Tibial artery (tissue), 4 donors: ENCODE data around the gene AOAH.

Source experiments
- DNase-seq, 2 donors: peaks; one replicate each; pipeline ENCODE4 v3.0.0-alpha.2; 2019
- H3K27ac ChIP-seq, 2 donors: fragments of 200-600 bp; sonication (generic) in 1 of 2; 1 replicate in 1 of 2; 2 replicates in 1 of 2; pipeline ENCODE4 v1.5.1; 2018 to 2019; ENCODE audit warnings: mild to moderate bottlenecking in 1 of 2
- H3K27me3 ChIP-seq, 2 donors: fragments of 200-600 bp; sonication (generic) in 1 of 2; one replicate each; pipeline versions ENCODE4 v1.5.1 to v1.6.0; 2016 to 2019
- H3K36me3 ChIP-seq, 3 donors: fragments of 200-600 bp; sonication (generic) in 2 of 3; one replicate each; pipeline ENCODE4 v1.5.1; 2016 to 2019; ENCODE audit warnings: mild to moderate bottlenecking in 2 of 3
- H3K4me1 ChIP-seq, 4 donors: fragments of 200-600 bp; sonication (generic) in 2 of 4; 1 replicate in 3 of 4; 2 replicates in 1 of 4; pipeline ENCODE4 v1.5.1; 2016 to 2019
- H3K4me3 ChIP-seq, 2 donors: fragments of 200-600 bp; sonication (generic) in 1 of 2; 1 replicate in 1 of 2; 2 replicates in 1 of 2; pipeline ENCODE4 v1.5.1; 2018 to 2019; ENCODE audit warnings: mild to moderate bottlenecking in 2 of 2
- H3K9me3 ChIP-seq, 3 donors: fragments of 200-600 bp; sonication (generic) in 1 of 3; one replicate each; pipeline ENCODE4 v1.5.1; 2016 to 2019
- CTCF ChIP-seq, 2 experiments: fragments of 200-600 bp in 1 of 2; fragments of 450-650 bp in 1 of 2; IDR thresholded peaks; one replicate each; pipeline ENCODE4 v1.5.1; 2017 to 2019; ENCODE audit warnings: antibody characterized with exemption in 2 of 2, mild to moderate bottlenecking in 1 of 2, moderate library complexity in 1 of 2
- intact Hi-C: fragments of 100-400 bp; cut with DNase I; formaldehyde crosslinking; loops from one replicate; pipeline ENCODE4 v1.15.0; 2023; ENCODE audit warnings: low total_unique reads

The AOAH gene

GRCh38 chr7:36736090-36736898, 12.0 kb upstream of the AOAH start:
- TF ChIP-seq CTCF (IDR thresholded peaks at IDR 0.05): no peak
- no peak overlapping the region for H3K4me3 ChIP-seq
- intact Hi-C loops: no loop called here
- DNase-seq: no peak
- H3K27me3 ChIP-seq: no peaks in the 10 kb centered on the region
- H3K9me3 ChIP-seq: peaks cover 0 to 6% (median 0%) of the 10 kb centered on the region in 3 donors
- no peaks in the 10 kb centered on the region for H3K36me3 ChIP-seq
- no peak overlapping the region for H3K27ac ChIP-seq
- no peaks in the 10 kb centered on the region for H3K4me1 ChIP-seq

GRCh38 chr7:36735172-36735571, 10.9 kb upstream of the AOAH start:
- peaks cover 0 to 6% (median 0%) of the 10 kb centered on the region in 3 donors for H3K9me3 ChIP-seq
- no peak overlapping the region for H3K27ac ChIP-seq
- TF ChIP-seq CTCF (IDR thresholded peaks at IDR 0.05): no peak
- H3K27me3 ChIP-seq: no peaks in the 10 kb centered on the region
- intact Hi-C loops: no loop called here
- no peaks in the 10 kb centered on the region for H3K36me3 ChIP-seq
- DNase-seq: no peak
- no peaks in the 10 kb centered on the region for H3K4me1 ChIP-seq
- no peak overlapping the region for H3K4me3 ChIP-seq

- H3K9me3 ChIP-seq: peaks cover 0 to 6% (median 0%) of the 10 kb centered on the region in 3 donors
- no peaks in the 10 kb centered on the region for H3K4me1 ChIP-seq
- no peaks in the 10 kb centered on the region for H3K36me3 ChIP-seq
- no peak for DNase-seq
- H3K27me3 ChIP-seq: no peaks in the 10 kb centered on the region
- H3K27ac ChIP-seq: no peak overlapping the region
- TF ChIP-seq CTCF (IDR thresholded peaks at IDR 0.05): no peak
- intact Hi-C loops: no loop called here
- H3K4me3 ChIP-seq: no peak overlapping the region
These were observed 10.4 kb upstream of the AOAH start for GRCh38 chr7:36734731-36735130.

- intact Hi-C loops: no loop called here
- Histone ChIP-seq H3K4me1 (no peaks in the 10 kb centered on the region), H3K4me3 (no peak overlapping the region), H3K27ac (no peak overlapping the region), H3K9me3 (peaks cover 0 to 6% (median 0%) of the 10 kb centered on the region in 3 donors), H3K27me3 (no peaks in the 10 kb centered on the region), H3K36me3 (no peaks in the 10 kb centered on the region)
- TF ChIP-seq CTCF (IDR thresholded peaks at IDR 0.05): no peak
- no peak for DNase-seq
These were observed 9.1 kb upstream of the AOAH start for GRCh38 chr7:36733411-36733810.

- Histone ChIP-seq H3K4me1 (no peaks in the 10 kb centered on the region), H3K4me3 (no peak overlapping the region), H3K27me3 (no peaks in the 10 kb centered on the region), H3K27ac (no peak overlapping the region), H3K36me3 (no peaks in the 10 kb centered on the region), H3K9me3 (peaks cover 0 to 6% (median 0%) of the 10 kb centered on the region in 3 donors)
- no peak for DNase-seq
- no peak for TF ChIP-seq CTCF (IDR thresholded peaks at IDR 0.05)
- intact Hi-C loops: no loop called here
These were observed 8.5 kb upstream of the AOAH start for GRCh38 chr7:36732806-36733205.
